Measurements from ENCODE around the gene SPINT3.

DNA sequence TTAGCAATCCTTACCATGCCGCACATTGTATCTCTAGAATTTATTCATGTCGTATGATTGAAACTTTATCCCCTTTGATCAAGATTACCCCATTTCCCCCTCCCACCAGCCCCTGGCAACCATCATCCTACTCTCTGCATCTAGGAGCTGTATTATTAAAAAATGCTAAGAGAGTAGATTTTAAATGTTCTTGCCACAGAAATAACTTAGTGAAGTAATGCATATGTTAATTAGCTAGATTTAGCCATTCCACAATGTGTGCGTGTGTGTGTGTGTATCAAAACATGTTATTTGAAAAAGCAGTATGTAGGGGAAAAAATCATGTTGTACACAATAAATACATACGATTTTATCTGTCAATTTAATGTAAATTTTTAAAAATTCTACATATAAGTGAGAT lies 11.9 kb upstream of the SPINT3 start:
- TF ChIP-seq, protein P1, sequence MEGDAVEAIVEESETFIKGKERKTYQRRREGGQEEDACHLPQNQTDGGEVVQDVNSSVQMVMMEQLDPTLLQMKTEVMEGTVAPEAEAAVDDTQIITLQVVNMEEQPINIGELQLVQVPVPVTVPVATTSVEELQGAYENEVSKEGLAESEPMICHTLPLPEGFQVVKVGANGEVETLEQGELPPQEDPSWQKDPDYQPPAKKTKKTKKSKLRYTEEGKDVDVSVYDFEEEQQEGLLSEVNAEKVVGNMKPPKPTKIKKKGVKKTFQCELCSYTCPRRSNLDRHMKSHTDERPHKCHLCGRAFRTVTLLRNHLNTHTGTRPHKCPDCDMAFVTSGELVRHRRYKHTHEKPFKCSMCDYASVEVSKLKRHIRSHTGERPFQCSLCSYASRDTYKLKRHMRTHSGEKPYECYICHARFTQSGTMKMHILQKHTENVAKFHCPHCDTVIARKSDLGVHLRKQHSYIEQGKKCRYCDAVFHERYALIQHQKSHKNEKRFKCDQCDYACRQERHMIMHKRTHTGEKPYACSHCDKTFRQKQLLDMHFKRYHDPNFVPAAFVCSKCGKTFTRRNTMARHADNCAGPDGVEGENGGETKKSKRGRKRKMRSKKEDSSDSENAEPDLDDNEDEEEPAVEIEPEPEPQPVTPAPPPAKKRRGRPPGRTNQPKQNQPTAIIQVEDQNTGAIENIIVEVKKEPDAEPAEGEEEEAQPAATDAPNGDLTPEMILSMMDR (IDR thresholded peaks at IDR 0.05): no peak
- no peak for TF ChIP-seq POLR2A (IDR thresholded peaks at IDR 0.05)

Data from body of pancreas (tissue), 4 donors.